Measurements from ENCODE around the gene TNNI3K.

DNA sequence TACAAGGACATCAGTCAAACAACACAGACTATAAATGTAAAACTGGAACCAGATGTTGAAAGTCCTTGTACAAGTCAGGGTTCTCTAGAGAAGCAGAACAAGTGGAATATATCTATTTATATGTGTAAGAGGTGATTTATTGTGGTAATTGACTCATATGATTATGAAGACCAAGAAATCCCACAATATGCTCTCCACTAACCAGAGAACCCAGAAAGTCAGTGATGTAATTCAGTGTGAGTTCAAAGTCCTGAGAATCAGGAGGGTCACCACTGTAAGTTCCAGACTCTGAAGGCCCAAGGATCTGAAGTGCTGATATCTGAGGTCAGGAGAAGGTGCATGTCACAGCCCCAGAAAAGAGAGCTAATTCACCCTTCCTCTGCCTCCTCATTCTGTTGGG is 220.2 kb downstream of the TNNI3K start:
- TF ChIP-seq POLR2A (IDR thresholded peaks at IDR 0.05): no peak
- no peak for TF ChIP-seq CTCF (IDR thresholded peaks at IDR 0.05)
